T-helper 17 cell (primary cell): Measurements from ENCODE around the gene TUBB2A. TPM values are rescaled to one million over a fixed set of nuclear protein-coding genes. Genes with fewer than 3 reads are reported as not detected.
"Not testable (repeated sequence)": the region's sequence is repeated elsewhere in the genome, so short reads cannot be mapped to it uniquely, and the experiment has no call there.

Experiments
- ATAC-seq: fragments of 150-1000 bp; cut with Tn5 transposase; 2 replicates; pipeline ENCODE4 v1.10.0; 2021; ENCODE audit warnings: mild to moderate bottlenecking, moderate library complexity
- DNase-seq, 3 donors: peaks; one replicate each; pipeline versions ENCODE4 v3.0.0 to v3.0.0-alpha.2; 2020 to 2021
- H3K9me3 ChIP-seq: one replicate; pipeline ENCODE4 v1.7.0; 2013; ENCODE audit warnings: low read length, mild to moderate bottlenecking; ENCODE audit not compliant: control insufficient read depth, poor library complexity, severe bottlenecking
- H3K27ac Mint-ChIP-seq: one replicate; pipeline ENCODE4 v1.8.0; 2022; ENCODE audit warnings: mild to moderate bottlenecking, moderate library complexity, mixed read lengths
- H3K27me3 Mint-ChIP-seq: one replicate; pipeline ENCODE4 v1.8.0; 2022; ENCODE audit warnings: mixed read lengths
- H3K36me3 Mint-ChIP-seq: one replicate; pipeline ENCODE4 v1.8.0; 2022; ENCODE audit warnings: low read depth, mixed read lengths
- H3K4me1 Mint-ChIP-seq: one replicate; pipeline ENCODE4 v1.8.0; 2022; ENCODE audit warnings: mild to moderate bottlenecking, mixed read lengths
- H3K4me3 Mint-ChIP-seq: one replicate; pipeline ENCODE4 v1.8.0; 2022; ENCODE audit warnings: mild to moderate bottlenecking, moderate library complexity, mixed read lengths
- total RNA-seq, 4 donors: library from RNA in 2 of 4; stranded (reverse) in 2 of 4; gene quantifications; one replicate each; pipeline ENCODE4 v1.2.3 and lab custom pipeline; 2022 to 2026

TUBB2A gene
- total RNA-seq, 2 donors from 2014 or later: 51.6 to 74.8 TPM

GRCh38 chr6:3159805-3160781, 2.7 kb upstream of the TUBB2A start:
- peaks cover 32% of the 10 kb centered on the region for H3K4me1 Mint-ChIP-seq

DNA sequence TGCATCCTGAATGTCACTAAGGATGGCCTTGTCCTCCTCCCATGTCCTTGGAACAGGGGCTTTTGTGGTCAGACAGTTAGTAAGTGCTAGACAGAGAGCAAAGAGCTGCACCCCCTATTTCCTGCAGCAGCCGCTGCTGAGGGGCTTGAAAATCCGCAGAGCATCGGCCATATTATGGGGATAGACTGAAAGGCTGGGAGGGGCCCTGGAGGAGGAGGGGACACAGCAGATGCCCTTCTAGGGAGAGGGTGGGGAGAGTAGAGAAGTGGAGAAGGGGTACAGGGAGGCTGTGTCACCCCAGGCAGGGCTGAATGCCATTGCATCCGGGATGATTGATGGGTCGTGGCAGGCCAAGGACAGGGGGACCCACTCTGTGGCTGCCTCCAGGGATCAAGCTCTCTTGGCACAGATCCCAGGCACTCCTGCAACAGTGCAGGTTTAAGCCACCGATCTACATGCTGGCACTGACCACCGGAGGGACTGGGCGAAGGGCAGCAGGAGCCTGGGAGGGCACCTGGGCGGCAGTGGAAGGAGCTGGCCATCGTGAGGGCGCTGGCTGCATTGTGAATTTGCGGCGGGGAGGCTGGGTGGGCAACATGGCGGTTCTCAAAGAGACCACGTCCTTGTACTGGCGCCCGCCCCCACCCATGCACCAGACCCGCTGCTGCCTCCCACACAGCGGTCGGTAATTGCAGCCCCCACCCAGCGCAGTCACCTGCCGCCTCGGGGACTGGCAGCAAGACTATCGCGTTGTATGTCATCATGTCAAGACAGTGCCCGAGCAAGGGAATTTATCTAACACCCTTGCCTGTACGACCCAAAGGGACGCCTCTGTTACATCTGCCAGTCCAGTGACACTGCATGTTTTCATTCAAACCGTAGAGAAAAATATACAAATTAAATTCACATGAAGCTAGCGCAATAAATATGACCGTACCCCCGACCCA, 887 bp downstream of the TUBB2A start:
- not testable (repeated sequence) for H3K9me3 ChIP-seq, H3K36me3 Mint-ChIP-seq, H3K27me3 Mint-ChIP-seq
- Mint-ChIP-seq H3K4me1 (peaks cover 21% of the 10 kb centered on the region), H3K4me3 (peak overlapping the region; percentile 89), H3K27ac (peak overlapping the region; percentile 93)
- ATAC-seq: peak; percentile 3
- DNase-seq: peak in 2 of 3 donors; percentile 11 to 19

More at GRCh38 chr6:3159805-3160781, 2.7 kb upstream of the TUBB2A start:
- DNase-seq (peak; percentile 48 to 66 (median 51)), ATAC-seq (peak; percentile 72)
- no peaks in the 10 kb centered on the region for H3K9me3 ChIP-seq
- H3K27ac Mint-ChIP-seq: peak overlapping the region; percentile 94
- H3K27me3 Mint-ChIP-seq: no peaks in the 10 kb centered on the region
- no peaks in the 10 kb centered on the region for H3K36me3 Mint-ChIP-seq
- H3K4me3 Mint-ChIP-seq: peak overlapping the region; percentile 64

- H3K9me3 ChIP-seq, DNase-seq, H3K27ac Mint-ChIP-seq, H3K36me3 Mint-ChIP-seq, ATAC-seq, H3K27me3 Mint-ChIP-seq: not testable (repeated sequence)
- peaks cover 17% of the 10 kb centered on the region for H3K4me1 Mint-ChIP-seq
- H3K4me3 Mint-ChIP-seq: peak overlapping the region; percentile 41
These were observed 1.9 kb downstream of the TUBB2A start for GRCh38 chr6:3155416-3155815.

DNA sequence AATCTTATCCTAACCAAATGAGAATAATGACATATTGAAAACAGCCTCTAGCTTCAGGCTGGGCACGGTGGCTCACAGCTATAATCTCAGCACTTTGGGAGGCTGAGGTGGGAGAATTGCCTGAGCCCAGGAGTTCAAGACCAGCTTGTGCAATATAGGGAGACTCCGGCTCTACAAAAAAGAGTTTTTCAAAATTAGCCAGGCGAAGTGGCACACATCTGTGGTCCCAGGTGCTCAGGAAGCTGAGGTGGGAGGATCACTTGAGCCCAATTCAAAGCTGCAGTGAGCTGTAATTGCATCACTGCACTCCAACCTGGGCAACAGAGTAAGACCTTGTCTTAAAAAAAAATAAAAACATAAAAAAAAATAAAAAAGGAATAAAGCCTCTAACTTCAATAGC, 4.7 kb downstream of the TUBB2A start:
- H3K4me3 Mint-ChIP-seq: no peak overlapping the region
- H3K4me1 Mint-ChIP-seq: peaks cover 6% of the 10 kb centered on the region
- no peak for DNase-seq
- no peak for ATAC-seq
- no peaks in the 10 kb centered on the region for H3K9me3 ChIP-seq
- no peaks in the 10 kb centered on the region for H3K36me3 Mint-ChIP-seq
- H3K27ac Mint-ChIP-seq: no peak overlapping the region
- no peaks in the 10 kb centered on the region for H3K27me3 Mint-ChIP-seq

- no peak overlapping the region for H3K27ac Mint-ChIP-seq
- H3K4me3 Mint-ChIP-seq: no peak overlapping the region
- H3K36me3 Mint-ChIP-seq: peaks cover 3% of the 10 kb centered on the region
- no peaks in the 10 kb centered on the region for H3K9me3 ChIP-seq
- H3K4me1 Mint-ChIP-seq: peaks cover 4% of the 10 kb centered on the region
- no peaks in the 10 kb centered on the region for H3K27me3 Mint-ChIP-seq
- no peak for DNase-seq
- ATAC-seq: no peak
These were observed 5.7 kb downstream of the TUBB2A start for GRCh38 chr6:3151691-3152090.

DNA sequence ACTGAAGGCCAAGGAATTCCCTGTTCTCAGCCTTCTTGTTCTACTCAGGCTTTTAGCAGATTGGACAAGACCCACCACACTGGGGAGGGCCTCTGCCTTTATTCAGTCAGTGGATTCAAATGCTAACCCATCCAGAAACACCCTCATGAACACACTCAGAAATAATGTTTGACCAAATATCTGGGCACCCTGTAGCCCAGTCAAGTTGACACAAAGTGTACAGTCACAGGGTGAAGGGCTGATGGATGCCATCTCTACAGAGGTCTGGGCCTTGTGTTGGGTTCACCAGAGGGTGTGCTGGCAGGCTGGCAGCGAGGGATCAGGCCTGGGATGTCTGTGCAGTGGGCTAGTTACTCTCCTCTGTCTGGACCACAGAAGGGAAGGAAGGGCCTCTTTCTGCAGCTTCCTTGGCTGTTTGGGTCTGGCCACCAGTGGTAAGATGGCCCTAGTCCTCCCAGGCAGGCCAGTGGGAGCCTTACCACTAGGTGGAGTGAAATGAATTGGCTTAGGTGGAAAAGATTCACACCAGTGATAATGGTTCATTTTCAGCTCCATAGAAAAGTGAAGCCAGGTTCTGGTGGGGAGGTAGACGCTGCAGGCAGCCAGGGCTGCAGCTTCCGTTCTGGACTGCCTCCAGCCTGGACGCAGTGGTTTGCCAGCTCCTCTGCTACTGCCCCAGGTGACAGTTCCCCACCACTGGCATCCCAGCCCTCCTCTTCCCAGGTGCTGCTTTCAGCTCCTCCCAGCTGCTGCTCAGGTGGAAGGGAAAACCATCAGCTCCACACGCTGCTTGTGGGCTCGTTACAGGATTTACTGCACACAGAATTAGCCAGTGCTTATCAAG, 9.2 kb downstream of the TUBB2A start:
- DNase-seq (no peak), ATAC-seq (no peak)
- H3K4me1 Mint-ChIP-seq: peaks cover 5% of the 10 kb centered on the region
- H3K36me3 Mint-ChIP-seq: peaks cover 3% of the 10 kb centered on the region
- H3K27ac Mint-ChIP-seq: no peak overlapping the region
- no peaks in the 10 kb centered on the region for H3K27me3 Mint-ChIP-seq
- no peak overlapping the region for H3K4me3 Mint-ChIP-seq
- H3K9me3 ChIP-seq: no peaks in the 10 kb centered on the region

DNA sequence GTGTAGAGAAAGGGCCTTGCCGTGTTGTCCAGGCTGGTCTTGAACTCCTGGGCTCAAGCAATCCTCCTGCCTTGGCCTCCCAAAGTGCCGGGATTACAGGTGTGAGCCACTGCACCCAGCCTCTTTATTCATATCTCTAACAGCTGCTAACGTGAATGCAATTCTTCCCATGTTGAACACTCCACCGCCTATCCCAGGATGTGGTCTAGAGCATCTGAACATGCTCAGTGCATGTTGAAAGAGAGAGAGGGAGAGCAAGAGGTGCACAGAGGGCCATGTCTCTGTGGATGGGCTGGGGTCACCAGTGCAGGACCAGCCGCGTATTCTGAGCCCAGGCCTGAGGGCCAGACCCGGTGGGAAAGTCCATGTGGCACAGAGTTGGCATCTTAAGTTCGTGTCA, 12.8 kb downstream of the TUBB2A start:
- DNase-seq (no peak), ATAC-seq (no peak)
- H3K9me3 ChIP-seq: no peaks in the 10 kb centered on the region
- Mint-ChIP-seq H3K27ac (peak overlapping the region; percentile 59), H3K36me3 (peaks cover 6% of the 10 kb centered on the region), H3K4me3 (no peak overlapping the region), H3K4me1 (peaks cover 5% of the 10 kb centered on the region), H3K27me3 (no peaks in the 10 kb centered on the region)

DNA sequence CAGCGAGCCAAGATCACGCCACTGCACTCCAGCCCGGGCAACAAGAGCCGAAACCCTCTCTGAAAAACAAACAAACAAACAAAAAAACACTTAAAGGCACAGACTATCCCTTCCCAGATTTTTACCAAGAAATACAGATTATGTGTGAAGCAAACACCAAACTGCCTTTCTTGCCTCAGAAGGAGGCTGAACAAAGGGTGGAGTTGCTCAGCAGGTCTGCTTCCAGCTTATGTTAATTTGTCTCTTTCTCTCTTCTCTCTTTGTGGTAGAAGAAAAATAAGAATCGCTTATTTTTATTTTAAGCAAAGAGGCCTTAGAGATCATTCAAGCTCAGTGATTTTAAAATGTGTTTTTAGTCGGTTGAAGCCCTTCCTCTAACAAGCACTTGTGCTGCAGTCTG, 14.2 kb downstream of the TUBB2A start:
- H3K9me3 ChIP-seq: no peaks in the 10 kb centered on the region
- Mint-ChIP-seq H3K27ac (no peak overlapping the region), H3K27me3 (no peaks in the 10 kb centered on the region), H3K36me3 (peaks cover 6% of the 10 kb centered on the region), H3K4me3 (no peak overlapping the region), H3K4me1 (peaks cover 5% of the 10 kb centered on the region)
- no peak for DNase-seq
- ATAC-seq: no peak

- H3K9me3 ChIP-seq: no peaks in the 10 kb centered on the region
- Mint-ChIP-seq H3K27me3 (no peaks in the 10 kb centered on the region), H3K4me1 (peaks cover 5% of the 10 kb centered on the region), H3K27ac (no peak overlapping the region), H3K4me3 (no peak overlapping the region), H3K36me3 (peaks cover 5% of the 10 kb centered on the region)
- no peak for ATAC-seq
- DNase-seq: no peak
These were observed 14.8 kb downstream of the TUBB2A start for GRCh38 chr6:3142536-3142935.

DNA sequence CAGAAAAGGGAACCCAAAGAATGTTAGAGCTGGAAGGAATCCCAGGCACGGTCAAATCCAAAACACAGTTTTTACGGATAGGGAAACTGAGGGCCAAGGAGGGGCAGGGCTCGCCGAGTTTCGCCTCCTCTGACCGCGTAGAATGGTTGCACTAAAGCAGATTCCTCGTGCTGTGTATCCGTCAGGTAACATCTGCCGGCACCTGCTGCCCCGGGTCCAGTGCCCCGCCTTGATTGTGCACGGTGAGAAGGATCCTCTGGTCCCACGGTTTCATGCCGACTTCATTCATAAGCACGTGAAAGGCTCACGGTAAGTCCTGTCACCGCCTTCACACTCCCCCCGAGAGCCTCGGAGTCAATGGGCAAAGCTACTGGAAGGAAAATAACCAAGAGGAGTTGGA, 17.1 kb downstream of the TUBB2A start:
- no peaks in the 10 kb centered on the region for H3K9me3 ChIP-seq
- ATAC-seq: no peak
- peaks cover 8% of the 10 kb centered on the region for H3K36me3 Mint-ChIP-seq

DNA sequence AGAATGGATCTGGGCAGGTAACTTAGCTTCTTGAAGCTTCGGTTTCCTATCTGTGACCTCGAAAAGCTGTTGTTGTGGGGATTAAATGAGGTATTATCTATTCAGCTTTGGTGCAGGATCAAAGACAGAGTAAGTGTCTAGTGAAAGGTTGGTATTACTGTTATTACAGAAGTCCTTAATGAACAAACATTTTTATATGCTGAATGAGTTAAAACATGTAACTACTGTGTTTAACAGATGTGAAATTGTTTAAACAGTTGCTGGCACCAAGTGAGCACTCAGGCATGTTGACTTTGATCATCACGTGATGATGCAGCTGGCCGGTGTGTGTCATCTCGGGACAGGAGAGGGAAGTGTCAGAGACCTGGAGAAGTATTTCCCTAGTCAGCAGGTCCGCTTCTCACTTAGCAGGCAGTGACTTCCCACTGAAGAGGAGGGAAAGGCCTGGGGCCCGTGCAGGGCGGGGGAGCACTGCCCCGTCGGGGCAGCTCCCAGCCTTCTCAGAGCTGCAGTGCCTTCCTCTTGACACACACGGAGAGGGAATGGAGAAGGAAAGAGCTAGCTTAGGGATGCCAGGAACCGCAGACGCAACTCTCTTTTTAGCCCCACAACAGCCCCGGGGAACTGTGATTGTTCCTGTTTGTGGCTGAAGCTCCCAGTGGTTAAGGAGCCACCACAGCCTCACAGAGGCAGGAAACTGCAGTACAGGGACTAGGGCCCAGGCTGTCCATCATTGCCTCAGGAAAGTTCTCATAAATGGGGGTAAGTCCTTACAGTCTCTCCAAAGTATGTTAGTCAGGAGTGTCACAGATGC, 18.0 kb downstream of the TUBB2A start:
- H3K27me3 Mint-ChIP-seq: no peaks in the 10 kb centered on the region
- H3K4me3 Mint-ChIP-seq: no peak overlapping the region
- H3K27ac Mint-ChIP-seq: no peak overlapping the region
- H3K4me1 Mint-ChIP-seq: no peaks in the 10 kb centered on the region
- no peak for ATAC-seq
- H3K9me3 ChIP-seq: no peaks in the 10 kb centered on the region
- no peak for DNase-seq
- H3K36me3 Mint-ChIP-seq: peaks cover 9% of the 10 kb centered on the region

More for the DNA sequence above, 17.1 kb downstream of the TUBB2A start:
- H3K27ac Mint-ChIP-seq: no peak overlapping the region
- no peak overlapping the region for H3K4me3 Mint-ChIP-seq
- H3K27me3 Mint-ChIP-seq: no peaks in the 10 kb centered on the region
- no peak for DNase-seq
- peaks cover 5% of the 10 kb centered on the region for H3K4me1 Mint-ChIP-seq

DNA sequence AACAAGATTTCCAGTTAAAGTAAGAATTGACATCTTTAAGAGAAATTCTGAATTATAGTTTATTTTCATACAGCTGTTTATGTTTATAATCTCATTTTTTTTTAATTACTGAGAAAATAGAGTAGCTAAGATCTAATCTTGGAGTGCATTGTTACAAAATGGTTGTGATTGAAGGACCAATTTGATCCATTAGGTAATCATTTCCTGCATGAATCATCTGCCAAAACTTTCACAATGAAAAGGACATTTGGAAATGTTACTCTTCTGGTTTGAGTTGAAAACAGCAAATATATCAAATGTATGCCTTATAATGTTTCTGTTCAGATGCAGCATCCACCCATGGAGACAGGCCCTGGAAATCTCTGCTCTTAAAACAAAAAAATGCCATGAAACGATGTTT, 19.0 kb downstream of the TUBB2A start:
- ATAC-seq: no peak
- DNase-seq: no peak
- H3K4me1 Mint-ChIP-seq: no peaks in the 10 kb centered on the region
- H3K27ac Mint-ChIP-seq: no peak overlapping the region
- H3K36me3 Mint-ChIP-seq: peaks cover 9% of the 10 kb centered on the region
- no peaks in the 10 kb centered on the region for H3K9me3 ChIP-seq
- H3K27me3 Mint-ChIP-seq: no peaks in the 10 kb centered on the region
- no peak overlapping the region for H3K4me3 Mint-ChIP-seq
